ENCODE measurements around the gene SNX32. TPM values are rescaled to one million over a fixed set of nuclear protein-coding genes. Genes with fewer than 3 reads are reported as not detected.
"Not testable (repeated sequence)": the region's sequence is repeated elsewhere in the genome, so short reads cannot be mapped to it uniquely, and the experiment has no call there.

Gene SNX32
- total RNA-seq, 6 experiments from 2014 or later = not detected

GRCh38 chr11:65829459-65829858 is 4.3 kb upstream of the SNX32 start:
- Mint-ChIP-seq H3K9me3 (no peaks in the 10 kb centered on the region), H3K4me1 (ENCODE audit: low read depth) (no peaks in the 10 kb centered on the region), H3K27ac (no peak overlapping the region), H3K27me3 (ENCODE audit: insufficient read depth) (peaks cover 27% of the 10 kb centered on the region), H3K4me3 (no peak overlapping the region), H3K36me3 (ENCODE audit: low read depth) (peaks cover 7% of the 10 kb centered on the region)
- no peak for TF ChIP-seq CTCF (IDR thresholded peaks at IDR 0.05)
- DNase-seq = no peak

GRCh38 chr11:65832231-65832630 is 1.5 kb upstream of the SNX32 start:
- not testable (repeated sequence) for H3K9me3 Mint-ChIP-seq; H3K4me1 Mint-ChIP-seq (ENCODE audit: low read depth); DNase-seq; H3K4me3 Mint-ChIP-seq; H3K36me3 Mint-ChIP-seq (ENCODE audit: low read depth); H3K27ac Mint-ChIP-seq
- peaks cover 24% of the 10 kb centered on the region for H3K27me3 Mint-ChIP-seq (ENCODE audit: insufficient read depth)

- Mint-ChIP-seq H3K27me3 (ENCODE audit: insufficient read depth) (peaks cover 21% of the 10 kb centered on the region), H3K4me1 (ENCODE audit: low read depth) (no peaks in the 10 kb centered on the region), H3K36me3 (ENCODE audit: low read depth) (peaks cover 7% of the 10 kb centered on the region), H3K27ac (no peak overlapping the region), H3K4me3 (no peak overlapping the region), H3K9me3 (no peaks in the 10 kb centered on the region)
- TF ChIP-seq CTCF (IDR thresholded peaks at IDR 0.05) = no peak
- DNase-seq = no peak
These were observed 439 bp downstream of the SNX32 start for GRCh38 chr11:65834202-65834601.

- H3K9me3 Mint-ChIP-seq = no peaks in the 10 kb centered on the region
- no peak overlapping the region for H3K27ac Mint-ChIP-seq
- H3K27me3 Mint-ChIP-seq (ENCODE audit: insufficient read depth) = peaks cover 5% of the 10 kb centered on the region; the same call in 1 of the 2 replicates
- no peak for DNase-seq
- TF ChIP-seq CTCF (IDR thresholded peaks at IDR 0.05) = no peak
- H3K4me3 Mint-ChIP-seq = no peak overlapping the region
- no peaks in the 10 kb centered on the region for H3K36me3 Mint-ChIP-seq (ENCODE audit: low read depth)
- H3K4me1 Mint-ChIP-seq (ENCODE audit: low read depth) = no peaks in the 10 kb centered on the region
These were observed 8.4 kb downstream of the SNX32 start for GRCh38 chr11:65842144-65842543.

- Mint-ChIP-seq H3K4me1 (ENCODE audit: low read depth) (no peaks in the 10 kb centered on the region), H3K4me3 (no peak overlapping the region), H3K9me3 (no peaks in the 10 kb centered on the region), H3K36me3 (ENCODE audit: low read depth) (no peaks in the 10 kb centered on the region), H3K27me3 (ENCODE audit: insufficient read depth) (peaks cover 5% of the 10 kb centered on the region; the same call in 1 of the 2 replicates), H3K27ac (no peak overlapping the region)
- no peak for TF ChIP-seq CTCF (IDR thresholded peaks at IDR 0.05)
- no peak for DNase-seq
These were observed 10.0 kb downstream of the SNX32 start for GRCh38 chr11:65843811-65844210.

GRCh38 chr11:65844231-65844872 is 10.6 kb downstream of the SNX32 start:
- Mint-ChIP-seq H3K27ac (no peak overlapping the region), H3K27me3 (ENCODE audit: insufficient read depth) (peaks cover 10% of the 10 kb centered on the region), H3K36me3 (ENCODE audit: low read depth) (no peaks in the 10 kb centered on the region), H3K4me1 (ENCODE audit: low read depth) (no peaks in the 10 kb centered on the region), H3K9me3 (no peaks in the 10 kb centered on the region), H3K4me3 (no peak overlapping the region)
- TF ChIP-seq CTCF (IDR thresholded peaks at IDR 0.05) = no peak
- DNase-seq = no peak
